ENCODE measurements around the gene CCND2.

GRCh38 chr12:4270016-4270830 lies 3.3 kb upstream of the CCND2 start:
- TF ChIP-seq, protein P1, sequence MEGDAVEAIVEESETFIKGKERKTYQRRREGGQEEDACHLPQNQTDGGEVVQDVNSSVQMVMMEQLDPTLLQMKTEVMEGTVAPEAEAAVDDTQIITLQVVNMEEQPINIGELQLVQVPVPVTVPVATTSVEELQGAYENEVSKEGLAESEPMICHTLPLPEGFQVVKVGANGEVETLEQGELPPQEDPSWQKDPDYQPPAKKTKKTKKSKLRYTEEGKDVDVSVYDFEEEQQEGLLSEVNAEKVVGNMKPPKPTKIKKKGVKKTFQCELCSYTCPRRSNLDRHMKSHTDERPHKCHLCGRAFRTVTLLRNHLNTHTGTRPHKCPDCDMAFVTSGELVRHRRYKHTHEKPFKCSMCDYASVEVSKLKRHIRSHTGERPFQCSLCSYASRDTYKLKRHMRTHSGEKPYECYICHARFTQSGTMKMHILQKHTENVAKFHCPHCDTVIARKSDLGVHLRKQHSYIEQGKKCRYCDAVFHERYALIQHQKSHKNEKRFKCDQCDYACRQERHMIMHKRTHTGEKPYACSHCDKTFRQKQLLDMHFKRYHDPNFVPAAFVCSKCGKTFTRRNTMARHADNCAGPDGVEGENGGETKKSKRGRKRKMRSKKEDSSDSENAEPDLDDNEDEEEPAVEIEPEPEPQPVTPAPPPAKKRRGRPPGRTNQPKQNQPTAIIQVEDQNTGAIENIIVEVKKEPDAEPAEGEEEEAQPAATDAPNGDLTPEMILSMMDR (IDR thresholded peaks at IDR 0.05): no peak
- no peak for TF ChIP-seq POLR2A (IDR thresholded peaks at IDR 0.05)
